GM21447 (cell line): ENCODE measurements around the gene PCDHA10.
"Not testable (repeated sequence)": the region's sequence is repeated elsewhere in the genome, so short reads cannot be mapped to it uniquely, and the experiment has no call there.

ENCODE experiments used
- ATAC-seq: cut with Tn5 transposase; IDR thresholded peaks from one replicate; pipeline ENCODE4 v1.9.1; 2021; ENCODE audit not compliant: unreplicated experiment

PCDHA10 gene

GRCh38 chr5:140855772-140856674 lies at the start of gene PCDHA10:
PCDHA10 (plus strand) TSS chr5:140855897; CDS start chr5:140856049, 152 bp downstream.
- no peak for ATAC-seq

GRCh38 chr5:140806834-140807775 lies 48.6 kb upstream of the PCDHA10 start, which contains the start of gene PCDHA4:
PCDHA4 (plus strand) TSS chr5:140807068.
- no peak for ATAC-seq

- not testable (repeated sequence) for ATAC-seq
These were observed 47.3 kb upstream of the PCDHA10 start for GRCh38 chr5:140808241-140808888.

- ATAC-seq = no peak
These were observed 46.8 kb upstream of the PCDHA10 start for GRCh38 chr5:140808889-140809291.

GRCh38 chr5:140821375-140822280 lies 34.1 kb upstream of the PCDHA10 start, which contains the start of gene PCDHA5:
PCDHA5 (plus strand) TSS chr5:140821613.
- no peak for ATAC-seq

GRCh38 chr5:140822281-140822629 lies 33.4 kb upstream of the PCDHA10 start:
- ATAC-seq = no peak

- ATAC-seq = not testable (repeated sequence)
These were observed 32.7 kb upstream of the PCDHA10 start for GRCh38 chr5:140822969-140823368.

GRCh38 chr5:140823475-140823874 lies 32.2 kb upstream of the PCDHA10 start:
- ATAC-seq = no peak

GRCh38 chr5:140827704-140828361 lies 27.9 kb upstream of the PCDHA10 start, which contains the start of gene PCDHA6:
PCDHA6 (plus strand) TSS chr5:140827960; CDS start chr5:140828092, 132 bp downstream.
- ATAC-seq = no peak

GRCh38 chr5:140828362-140828737 lies 27.3 kb upstream of the PCDHA10 start:
- ATAC-seq = no peak

GRCh38 chr5:140829511-140830501 lies 25.9 kb upstream of the PCDHA10 start:
- not testable (repeated sequence) for ATAC-seq

- ATAC-seq = no peak
These were observed 21.7 kb upstream of the PCDHA10 start, which contains the start of gene PCDHA7 for GRCh38 chr5:140833993-140834392. PCDHA7 (plus strand) TSS chr5:140834269; CDS start chr5:140834384, 115 bp downstream.

- ATAC-seq = not testable (repeated sequence)
These were observed 21.2 kb upstream of the PCDHA10 start for GRCh38 chr5:140834439-140835008.

GRCh38 chr5:140835622-140836510 lies 19.8 kb upstream of the PCDHA10 start:
- no peak for ATAC-seq

- ATAC-seq = no peak
These were observed 14.4 kb upstream of the PCDHA10 start, which contains the start of gene PCDHA8 for GRCh38 chr5:140840978-140841962. PCDHA8 (plus strand) TSS chr5:140841187; CDS start chr5:140841322, 135 bp downstream.
